IPS-15b (cell line): ENCODE data around the gene LEPR.

Experiments
- H3K27me3 ChIP-seq: one replicate; pipeline ENCODE4 v1.6.1; 2013; ENCODE audit warnings: low read length; ENCODE audit not compliant: control insufficient read depth, insufficient read depth
- H3K36me3 ChIP-seq: one replicate; pipeline ENCODE4 v1.6.1; 2013; ENCODE audit warnings: low read length; ENCODE audit not compliant: control insufficient read depth, insufficient read depth
- H3K4me1 ChIP-seq: one replicate; pipeline ENCODE4 v1.6.1; 2013; ENCODE audit warnings: mild to moderate bottlenecking, low read length; ENCODE audit not compliant: control insufficient read depth, insufficient read depth
- H3K4me3 ChIP-seq: one replicate; pipeline ENCODE4 v1.5.1; 2013; ENCODE audit warnings: low read depth, low read length
- H3K9ac ChIP-seq: one replicate; pipeline ENCODE4 v1.6.1; 2013; ENCODE audit warnings: low read depth, mild to moderate bottlenecking, low read length
- H3K9me3 ChIP-seq: one replicate; pipeline ENCODE4 v1.6.1; 2013; ENCODE audit warnings: mild to moderate bottlenecking, low read length; ENCODE audit not compliant: control insufficient read depth, insufficient read depth

Gene LEPR

DNA sequence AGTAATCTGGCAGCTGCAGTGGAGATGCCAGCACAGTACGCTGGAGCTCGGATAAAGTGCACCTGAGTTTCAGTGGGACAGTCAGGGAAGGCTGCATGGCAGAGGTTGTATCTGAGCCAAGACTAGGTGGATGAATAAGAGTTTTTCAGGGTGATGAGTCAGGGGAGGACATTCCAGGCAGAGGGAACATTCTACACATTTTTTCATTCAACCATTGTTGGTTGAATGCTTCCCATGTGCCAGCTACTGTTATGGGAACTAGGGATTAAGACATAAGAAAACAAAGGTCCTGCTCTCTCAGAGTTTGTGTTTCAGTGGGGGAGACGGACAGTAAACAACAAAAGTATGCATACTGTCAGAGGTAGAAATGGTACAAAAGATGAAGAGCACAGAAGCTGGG is 5.2 kb downstream of the LEPR start:
- H3K9ac ChIP-seq: no peak overlapping the region
- no peaks in the 10 kb centered on the region for H3K9me3 ChIP-seq
- H3K27me3 ChIP-seq: no peaks in the 10 kb centered on the region
- peaks cover 15% of the 10 kb centered on the region for H3K4me1 ChIP-seq
- H3K36me3 ChIP-seq: no peaks in the 10 kb centered on the region
- H3K4me3 ChIP-seq: no peak overlapping the region

DNA sequence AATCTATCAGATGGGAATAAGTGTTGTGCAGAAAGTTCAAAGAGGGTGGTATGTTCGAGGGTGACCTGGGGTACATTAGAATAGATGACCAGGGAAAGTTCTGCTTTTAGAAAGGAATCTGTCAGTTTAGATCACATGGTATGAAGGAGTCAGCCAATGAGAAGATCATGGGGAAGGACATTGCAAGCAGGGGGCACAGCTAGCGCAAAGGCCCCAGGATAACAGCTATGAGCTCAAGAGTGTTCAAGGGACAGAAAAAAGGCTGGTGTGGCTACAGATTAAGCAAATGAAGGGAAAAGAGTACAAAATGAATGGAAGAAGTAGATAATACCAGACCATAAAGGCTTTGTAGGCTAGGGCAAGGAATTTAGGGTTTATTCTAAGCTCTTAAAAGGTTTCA is 8.6 kb downstream of the LEPR start:
- Histone ChIP-seq H3K4me1 (peaks cover 28% of the 10 kb centered on the region), H3K9me3 (no peaks in the 10 kb centered on the region), H3K4me3 (no peak overlapping the region)

DNA sequence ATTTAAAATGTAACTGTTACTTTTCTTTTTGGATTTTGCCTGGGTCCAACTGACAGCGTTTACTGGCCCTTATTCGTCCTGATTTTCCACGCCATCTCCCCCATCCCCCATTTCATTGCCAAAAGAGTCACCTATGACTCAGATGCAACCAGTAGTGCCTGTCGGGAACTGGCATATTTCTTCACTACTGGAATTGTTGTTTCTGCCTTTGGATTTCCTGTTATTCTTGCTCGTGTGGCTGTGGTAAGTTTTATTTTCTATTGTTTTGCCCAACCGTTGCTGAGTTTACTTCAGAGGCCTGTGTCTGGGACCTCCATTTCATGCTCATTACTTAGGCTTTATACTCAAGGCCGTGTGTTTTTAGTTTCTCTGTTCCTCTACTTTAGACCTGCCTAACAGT is 9.3 kb downstream of the LEPR start:
- Histone ChIP-seq H3K27me3 (no peaks in the 10 kb centered on the region), H3K9ac (no peak overlapping the region), H3K4me1 (peaks cover 28% of the 10 kb centered on the region), H3K4me3 (no peak overlapping the region), H3K9me3 (no peaks in the 10 kb centered on the region), H3K36me3 (no peaks in the 10 kb centered on the region)

More for the DNA sequence above, 8.6 kb downstream of the LEPR start:
- Histone ChIP-seq H3K36me3 (no peaks in the 10 kb centered on the region), H3K9ac (no peak overlapping the region), H3K27me3 (no peaks in the 10 kb centered on the region)

DNA sequence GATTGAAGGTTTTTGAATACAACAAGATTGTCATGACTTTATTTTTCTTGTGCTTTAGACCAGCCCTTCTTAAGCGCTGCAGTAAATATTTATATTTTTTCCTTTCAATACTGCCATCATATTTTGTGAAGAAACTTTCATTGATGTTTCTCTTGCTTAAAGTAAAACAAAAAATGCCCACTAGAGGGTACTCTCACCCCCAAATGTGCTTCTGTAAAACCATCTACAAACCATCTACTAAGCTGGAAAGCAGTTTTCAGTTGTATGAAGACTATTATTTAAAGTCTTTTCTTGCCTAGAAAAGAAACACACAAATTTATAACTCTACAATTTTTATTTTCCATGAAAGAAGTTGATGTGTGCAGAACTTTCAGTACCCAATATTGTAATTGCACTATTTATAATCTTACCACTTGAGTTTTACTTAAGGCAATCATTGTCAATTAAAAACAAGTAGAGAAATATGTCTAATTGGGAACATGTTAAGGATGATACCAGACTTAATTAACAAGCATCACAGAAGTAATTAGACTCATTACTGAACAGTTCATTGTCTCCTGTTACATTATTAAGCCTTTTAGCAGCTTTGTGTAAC is 10.7 kb downstream of the LEPR start:
- H3K36me3 ChIP-seq: no peaks in the 10 kb centered on the region
- no peaks in the 10 kb centered on the region for H3K27me3 ChIP-seq
- no peak overlapping the region for H3K4me3 ChIP-seq
- peaks cover 18% of the 10 kb centered on the region for H3K4me1 ChIP-seq
- no peak overlapping the region for H3K9ac ChIP-seq
- H3K9me3 ChIP-seq: no peaks in the 10 kb centered on the region

DNA sequence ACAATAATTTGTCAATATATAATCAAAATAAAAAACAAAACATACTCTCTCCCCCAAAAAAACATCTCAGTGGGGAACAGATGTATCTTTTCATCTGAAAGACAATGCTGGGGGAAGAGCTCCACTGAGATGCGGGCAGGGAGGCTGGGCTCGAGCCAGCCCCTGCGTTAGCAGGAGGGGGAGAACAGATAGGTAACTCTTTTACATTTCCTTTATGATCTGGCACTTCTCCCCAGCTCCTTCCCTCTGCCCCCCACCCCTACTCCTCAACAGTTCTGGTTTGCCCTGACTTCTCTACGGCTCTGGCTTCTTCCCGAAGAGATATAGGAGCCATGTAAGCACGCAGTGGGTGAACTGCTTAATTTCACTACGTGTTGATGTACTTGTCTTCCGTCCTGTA is 12.4 kb downstream of the LEPR start:
- no peaks in the 10 kb centered on the region for H3K9me3 ChIP-seq
- H3K36me3 ChIP-seq: no peaks in the 10 kb centered on the region
- no peaks in the 10 kb centered on the region for H3K27me3 ChIP-seq
- peaks cover 15% of the 10 kb centered on the region for H3K4me1 ChIP-seq
- no peak overlapping the region for H3K9ac ChIP-seq
- H3K4me3 ChIP-seq: no peak overlapping the region

DNA sequence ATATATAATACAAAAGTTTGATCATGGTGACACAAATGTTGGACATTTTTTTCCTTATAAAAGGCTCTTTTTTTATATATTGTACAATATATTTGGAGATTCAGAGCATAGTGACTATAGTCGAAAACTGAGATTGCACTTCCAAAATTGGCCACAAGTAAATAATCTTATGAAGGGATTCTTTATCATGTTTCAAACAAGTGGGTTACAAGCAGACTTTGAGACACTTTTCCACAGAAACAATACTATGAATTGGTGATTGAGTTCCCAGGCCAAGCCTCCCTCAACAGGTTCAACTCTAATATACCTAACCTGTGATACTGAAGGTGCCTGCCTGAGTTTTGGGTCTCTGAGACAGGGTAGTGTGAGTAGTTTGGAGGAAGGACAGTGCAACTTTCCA is 13.8 kb downstream of the LEPR start:
- peaks cover 15% of the 10 kb centered on the region for H3K4me1 ChIP-seq
- H3K27me3 ChIP-seq: no peaks in the 10 kb centered on the region
- no peaks in the 10 kb centered on the region for H3K9me3 ChIP-seq
- no peaks in the 10 kb centered on the region for H3K36me3 ChIP-seq
- H3K9ac ChIP-seq: no peak overlapping the region
- H3K4me3 ChIP-seq: no peak overlapping the region

DNA sequence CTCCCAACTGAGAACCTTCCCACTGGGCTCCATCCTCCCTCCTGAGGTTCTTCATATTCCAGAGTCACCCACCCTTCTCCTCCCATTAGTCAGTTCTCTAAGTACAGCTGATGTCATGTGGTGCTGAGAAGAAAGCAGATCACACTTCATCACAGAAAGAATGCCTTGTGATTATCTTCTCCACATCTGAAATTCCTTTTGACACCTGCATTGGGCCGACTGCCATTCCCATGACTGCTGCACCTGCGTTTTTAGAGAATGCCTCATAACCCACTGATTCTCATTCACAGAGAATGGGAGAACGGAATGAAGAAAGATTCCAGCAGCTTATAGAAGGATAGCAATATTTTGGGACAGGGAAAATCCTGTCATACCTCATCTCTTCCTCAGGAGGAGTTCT is 14.3 kb downstream of the LEPR start:
- Histone ChIP-seq H3K4me3 (no peak overlapping the region), H3K9ac (no peak overlapping the region), H3K4me1 (peaks cover 15% of the 10 kb centered on the region), H3K9me3 (no peaks in the 10 kb centered on the region), H3K36me3 (no peaks in the 10 kb centered on the region), H3K27me3 (no peaks in the 10 kb centered on the region)

DNA sequence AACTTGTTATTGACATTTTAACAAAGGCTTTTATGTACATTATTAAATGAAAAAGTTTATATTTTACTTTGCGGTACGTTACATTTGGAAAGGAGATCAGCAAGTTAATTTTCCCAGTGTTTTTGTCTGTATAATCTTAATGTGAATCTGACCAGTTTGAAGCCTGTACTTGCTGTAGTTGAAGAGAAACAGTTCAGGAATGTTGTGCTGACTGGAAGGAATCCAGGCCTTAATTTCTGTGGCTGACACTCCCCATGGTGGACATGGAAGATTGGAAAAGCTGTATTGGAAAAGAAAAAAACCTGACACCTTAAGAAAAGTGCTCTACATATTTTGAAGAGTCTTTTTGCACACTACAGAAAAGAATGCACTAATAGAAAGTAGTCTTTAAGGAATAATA is 15.5 kb downstream of the LEPR start:
- H3K27me3 ChIP-seq: no peaks in the 10 kb centered on the region
- peaks cover 15% of the 10 kb centered on the region for H3K4me1 ChIP-seq
- no peak overlapping the region for H3K9ac ChIP-seq
- H3K36me3 ChIP-seq: no peaks in the 10 kb centered on the region
- H3K4me3 ChIP-seq: no peak overlapping the region
- H3K9me3 ChIP-seq: no peaks in the 10 kb centered on the region

DNA sequence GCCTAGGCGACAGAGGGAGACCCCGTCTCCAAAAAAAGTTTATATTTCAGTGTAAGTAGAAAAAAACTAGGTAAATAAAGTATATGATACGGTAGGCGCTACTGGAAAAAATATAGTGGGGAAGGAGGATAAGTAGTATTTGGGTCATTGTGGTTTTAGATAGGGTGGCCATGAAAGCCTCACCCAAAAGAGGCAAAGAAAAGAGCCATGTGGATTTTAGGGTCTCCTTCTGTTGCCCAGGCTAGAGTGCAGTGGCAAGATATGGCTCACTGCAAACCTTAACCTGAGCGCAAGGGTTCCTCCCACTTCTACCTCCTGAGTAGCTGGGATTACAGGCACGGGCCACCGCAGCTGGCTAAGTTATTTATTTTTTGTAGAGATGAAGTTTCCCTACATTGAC is 17.1 kb downstream of the LEPR start:
- Histone ChIP-seq H3K36me3 (no peaks in the 10 kb centered on the region), H3K27me3 (no peaks in the 10 kb centered on the region), H3K9ac (no peak overlapping the region), H3K4me1 (peaks cover 4% of the 10 kb centered on the region), H3K4me3 (no peak overlapping the region), H3K9me3 (no peaks in the 10 kb centered on the region)

DNA sequence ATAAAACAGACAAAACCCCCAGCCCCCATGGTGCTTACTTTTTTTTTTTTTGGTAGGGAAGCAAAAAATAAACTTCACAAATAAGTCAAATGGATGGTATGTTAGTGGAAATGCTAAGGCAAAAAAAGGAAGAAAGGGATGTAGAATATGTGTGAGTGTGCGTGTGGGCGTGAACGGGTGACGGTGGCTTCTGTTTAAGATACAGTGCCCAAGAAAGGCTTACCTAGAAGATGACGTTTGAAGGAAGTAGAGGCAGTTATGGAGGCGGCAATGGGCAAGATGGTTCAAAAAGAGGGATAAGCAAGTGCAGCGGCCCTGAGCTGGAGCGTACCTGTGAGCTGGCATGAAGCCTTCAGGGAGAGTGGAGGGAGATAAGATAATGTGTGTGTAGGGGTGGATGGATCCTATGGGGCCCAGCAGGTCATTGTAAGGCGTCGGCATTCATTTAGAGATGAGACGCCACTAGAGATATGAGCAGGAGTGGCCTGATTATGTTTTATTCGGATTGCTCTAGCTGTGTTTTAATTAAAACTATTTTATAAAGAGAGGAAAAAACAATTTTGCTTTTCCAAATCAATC is 19.9 kb downstream of the LEPR start:
- no peak overlapping the region for H3K9ac ChIP-seq
- peaks cover 8% of the 10 kb centered on the region for H3K4me1 ChIP-seq
- no peaks in the 10 kb centered on the region for H3K36me3 ChIP-seq
- H3K4me3 ChIP-seq: no peak overlapping the region
- no peaks in the 10 kb centered on the region for H3K9me3 ChIP-seq
- H3K27me3 ChIP-seq: no peaks in the 10 kb centered on the region

DNA sequence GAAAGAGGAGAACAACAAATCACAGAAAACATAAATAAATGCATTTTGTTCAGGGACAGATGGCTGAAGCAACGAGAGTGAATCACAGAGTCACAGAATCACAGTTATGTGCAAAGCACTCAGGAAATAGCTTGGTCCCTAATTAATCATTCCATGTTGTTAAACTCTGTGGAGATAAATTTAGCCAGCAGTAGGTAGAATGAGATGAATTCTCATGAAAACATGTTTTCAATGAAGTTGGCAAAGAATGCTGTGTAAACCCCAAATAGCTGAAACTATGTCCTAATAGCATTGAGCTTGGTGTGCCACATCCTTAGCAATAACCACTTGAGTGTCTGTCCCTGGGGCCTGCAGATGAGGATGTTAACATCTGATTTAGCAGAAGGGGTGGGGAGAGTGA is 20.4 kb downstream of the LEPR start:
- H3K4me3 ChIP-seq: no peak overlapping the region
- H3K9ac ChIP-seq: no peak overlapping the region
- no peaks in the 10 kb centered on the region for H3K36me3 ChIP-seq
- no peaks in the 10 kb centered on the region for H3K27me3 ChIP-seq
- no peaks in the 10 kb centered on the region for H3K9me3 ChIP-seq
- peaks cover 9% of the 10 kb centered on the region for H3K4me1 ChIP-seq

DNA sequence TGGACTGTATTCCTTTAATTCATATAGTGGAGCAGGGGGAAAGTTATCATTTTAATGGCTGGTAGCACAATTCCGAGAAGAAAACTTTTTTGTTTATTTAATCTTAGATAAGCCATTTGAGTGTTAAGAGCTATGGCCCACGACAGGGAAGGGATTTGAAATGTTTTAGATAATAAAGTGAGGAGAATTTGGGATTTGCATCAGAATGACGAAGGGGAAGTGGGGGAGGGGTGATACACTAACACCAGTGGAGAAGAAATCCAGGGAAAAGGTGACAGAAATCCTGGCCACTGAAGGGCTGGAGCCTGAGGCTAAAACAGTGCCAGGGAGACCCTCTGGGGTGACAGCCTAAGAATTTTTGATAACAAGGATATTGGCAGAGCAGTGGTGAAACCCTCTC is 21.0 kb downstream of the LEPR start:
- Histone ChIP-seq H3K27me3 (no peaks in the 10 kb centered on the region), H3K4me3 (no peak overlapping the region), H3K36me3 (no peaks in the 10 kb centered on the region), H3K9me3 (no peaks in the 10 kb centered on the region), H3K9ac (no peak overlapping the region), H3K4me1 (peaks cover 9% of the 10 kb centered on the region)
